Activated CD4-positive, alpha-beta T cell treated with anti-CD3 and anti-CD28 coated beads for 36 hours (primary cell): ENCODE data around the gene NUPR1. TPM values are rescaled to one million over a fixed set of nuclear protein-coding genes. Genes with fewer than 3 reads are reported as not detected.
"Not testable (repeated sequence)": the region's sequence is repeated elsewhere in the genome, so short reads cannot be mapped to it uniquely, and the experiment has no call there.

Experiments
- ATAC-seq: fragments of 200-7000 bp; cut with Tn5 transposase; one replicate; pipeline ENCODE4 v1.10.0; 2021; ENCODE audit warnings: mild to moderate bottlenecking, moderate library complexity
- CTCF ChIA-PET: fragments of 350-600 bp; sonication (Branson Sonifier 250); formaldehyde crosslinking; loops from one replicate; lab custom pipeline; 2021; ENCODE audit warnings: antibody characterized with exemption; lab: Charles Lee
- POLR2A ChIA-PET: fragments of 350-600 bp; sonication (Branson Sonifier 250); formaldehyde crosslinking; loops from one replicate; lab custom pipeline; 2021; ENCODE audit warnings: antibody characterized with exemption, inconsistent platforms; lab: Charles Lee
- DNase-seq: peaks from one replicate; pipeline ENCODE4 v3.0.0-alpha.2; 2020
- H3K27ac Mint-ChIP-seq: one replicate; pipeline ENCODE4 v1.8.0; 2021; ENCODE audit warnings: mixed read lengths
- H3K27me3 Mint-ChIP-seq: one replicate; pipeline ENCODE4 v1.8.0; 2021; ENCODE audit warnings: mixed read lengths
- H3K36me3 Mint-ChIP-seq: one replicate; pipeline ENCODE4 v1.8.0; 2021; ENCODE audit warnings: low read depth, mixed read lengths
- H3K4me1 Mint-ChIP-seq: one replicate; pipeline ENCODE4 v1.8.0; 2021; ENCODE audit warnings: mixed read lengths
- H3K4me3 Mint-ChIP-seq: one replicate; pipeline ENCODE4 v1.8.0; 2021; ENCODE audit warnings: mild to moderate bottlenecking, moderate library complexity, mixed read lengths
- H3K9me3 Mint-ChIP-seq: one replicate; pipeline ENCODE4 v1.8.0; 2021; ENCODE audit warnings: low read depth, mixed read lengths
- intact Hi-C, 2 experiments: fragments of 100-400 bp; cut with DNase I in 1 of 2; cut with micrococcal nuclease in 1 of 2; formaldehyde crosslinking; loops; one replicate each; pipeline versions ENCODE4 v1.14.2 to v1.15.1; 2022 to 2024; cut with DNase I, micrococcal nuclease
- total RNA-seq, 2 experiments: library from RNA; stranded (reverse); gene quantifications; one replicate each; pipeline ENCODE4 v1.2.3, GENCODE V29; 2021

Gene NUPR1
- total RNA-seq, 2 experiments from 2014 or later = not detected

- DNase-seq (peak; percentile 21), ATAC-seq (no peak)
- H3K27ac Mint-ChIP-seq = peak overlapping the region; percentile 97
- H3K9me3 Mint-ChIP-seq = no peaks in the 10 kb centered on the region
- intact Hi-C loops = loop anchor here in 1 of 2 experiments (2.0 kb wide), 1 partner anchor 59 kb away; no protein-coding TSS in a partner anchor
- peaks cover 49% of the 10 kb centered on the region for H3K4me1 Mint-ChIP-seq
- H3K36me3 Mint-ChIP-seq = peaks cover 5% of the 10 kb centered on the region
- H3K27me3 Mint-ChIP-seq = no peaks in the 10 kb centered on the region
- H3K4me3 Mint-ChIP-seq = peak overlapping the region; percentile 94
- ChIA-PET CTCF (interaction anchor here (1.1 kb wide), 1 partner anchor 10 kb away, joined by 4 read pairs; no protein-coding TSS in a partner anchor), POLR2A (no interaction called here)
Measured at GRCh38 chr16:28495795-28496749, 42.7 kb downstream of the NUPR1 start.

- ATAC-seq (no peak), DNase-seq (peak; percentile 21)
- Mint-ChIP-seq H3K27me3 (no peaks in the 10 kb centered on the region), H3K27ac (peak overlapping the region; percentile 97), H3K4me1 (peaks cover 50% of the 10 kb centered on the region), H3K4me3 (peak overlapping the region; percentile 94), H3K9me3 (no peaks in the 10 kb centered on the region), H3K36me3 (peaks cover 5% of the 10 kb centered on the region)
- POLR2A ChIA-PET = interaction anchor here (0.6 kb wide), 2 partner anchors 8 to 204 kb away, joined by 3 to 4 read pairs; no protein-coding TSS in a partner anchor
- CTCF ChIA-PET = no interaction called here
- intact Hi-C loops = loop anchor here in 1 of 2 experiments (2.0 kb wide), 1 partner anchor 60 kb away; no protein-coding TSS in a partner anchor
Measured at GRCh38 chr16:28495098-28495793, 43.5 kb downstream of the NUPR1 start.

GRCh38 chr16:28494121-28494851, 44.5 kb downstream of the NUPR1 start, which contains the start of gene APOBR:
TSS of gene APOBR (plus strand) at chr16:28494643. CDS start at chr16:28494682, 39 bp downstream.
- CTCF ChIA-PET = interaction anchor here (0.7 kb wide), 1 partner anchor 200 kb away, joined by 3 read pairs; no protein-coding TSS in a partner anchor
- H3K27me3 Mint-ChIP-seq = no peaks in the 10 kb centered on the region
- intact Hi-C loops = loop anchor here (1.0 to 5.0 kb wide), 7 partner anchors 61 to 1978 kb away; partner anchors contain the start of genes ITGAL (in 1 of the 2), KATNIP (in 1 of the 2) and KDM8 (in 1 of the 2)
- peak; percentile 93 for DNase-seq
- POLR2A ChIA-PET = interaction anchor here (0.6 to 1.1 kb wide), 6 partner anchors 9 to 1172 kb away, joined by 3 to 5 read pairs (median 4); no protein-coding TSS in a partner anchor
- H3K4me3 Mint-ChIP-seq = peak within 1 kb of the TSS; percentile 94
- no peaks in the 10 kb centered on the region for H3K9me3 Mint-ChIP-seq
- H3K4me1 Mint-ChIP-seq = peaks cover 48% of the 10 kb centered on the region
- peak; percentile 81 for ATAC-seq
- H3K27ac Mint-ChIP-seq = peak within 1 kb of the TSS; percentile 97
- peaks cover 7% of the 10 kb centered on the region for H3K36me3 Mint-ChIP-seq

GRCh38 chr16:28492511-28492910, 46.3 kb downstream of the NUPR1 start:
- ATAC-seq (no peak), DNase-seq (peak; percentile 32)
- Mint-ChIP-seq H3K9me3 (no peaks in the 10 kb centered on the region), H3K4me3 (peak overlapping the region; percentile 94), H3K27me3 (no peaks in the 10 kb centered on the region), H3K27ac (peak overlapping the region; percentile 100), H3K4me1 (peaks cover 58% of the 10 kb centered on the region), H3K36me3 (peaks cover 16% of the 10 kb centered on the region)
- intact Hi-C loops = loop anchor here in 1 of 2 experiments (1.0 to 5.0 kb wide), 11 partner anchors 62 to 1980 kb away; partner anchors contain the start of genes ATXN2L, ITGAL, KATNIP and KDM8
- ChIA-PET POLR2A (interaction anchor here (0.9 kb wide), 1 partner anchor 201 kb away, joined by 3 read pairs; no protein-coding TSS in a partner anchor), CTCF (interaction anchor here (0.7 kb wide), 1 partner anchor 11 kb away, joined by 3 read pairs; no protein-coding TSS in a partner anchor)

GRCh38 chr16:28491970-28492474, 46.8 kb downstream of the NUPR1 start, which contains the start of gene CLN3:
TSS of gene CLN3 (minus strand) at chr16:28492074. CDS start at chr16:28491759, 315 bp downstream.
- Mint-ChIP-seq H3K27me3 (no peaks in the 10 kb centered on the region), H3K27ac (peak within 1 kb of the TSS; percentile 100), H3K4me1 (peaks cover 60% of the 10 kb centered on the region), H3K36me3 (peaks cover 19% of the 10 kb centered on the region), H3K4me3 (peak within 1 kb of the TSS; percentile 94), H3K9me3 (no peaks in the 10 kb centered on the region)
- intact Hi-C loops = loop anchor here in 1 of 2 experiments (1.0 to 5.0 kb wide), 12 partner anchors 57 to 1980 kb away; partner anchors contain the start of genes ATXN2L, ITGAL, KATNIP and KDM8
- ATAC-seq (peak; percentile 64), DNase-seq (peak; percentile 94)
- ChIA-PET CTCF (interaction anchor here (0.6 to 0.7 kb wide), 2 partner anchors 11 to 1278 kb away, joined by 3 read pairs; no protein-coding TSS in a partner anchor), POLR2A (interaction anchor here (0.6 to 0.9 kb wide), 2 partner anchors 45 to 200 kb away, joined by 3 to 4 read pairs; no protein-coding TSS in a partner anchor)

GRCh38 chr16:28491230-28491969, 47.4 kb downstream of the NUPR1 start:
- Mint-ChIP-seq H3K9me3 (no peaks in the 10 kb centered on the region), H3K27me3 (no peaks in the 10 kb centered on the region), H3K4me1 (peaks cover 60% of the 10 kb centered on the region), H3K27ac (peak overlapping the region; percentile 100), H3K36me3 (peaks cover 21% of the 10 kb centered on the region), H3K4me3 (peak overlapping the region; percentile 94)
- peak; percentile 37 for DNase-seq
- ATAC-seq = no peak
- POLR2A ChIA-PET = interaction anchor here (0.6 to 0.9 kb wide), 2 partner anchors 45 to 200 kb away, joined by 3 to 4 read pairs; no protein-coding TSS in a partner anchor
- CTCF ChIA-PET = interaction anchor here (0.6 to 0.7 kb wide), 2 partner anchors 10 to 1279 kb away, joined by 3 read pairs; no protein-coding TSS in a partner anchor
- intact Hi-C loops = loop anchor here in 1 of 2 experiments (1.0 to 5.0 kb wide), 6 partner anchors 58 to 1981 kb away; partner anchors contain the start of genes ITGAL, KATNIP and KDM8

GRCh38 chr16:28486266-28486665, 52.5 kb downstream of the NUPR1 start:
- Mint-ChIP-seq H3K36me3 (peaks cover 26% of the 10 kb centered on the region), H3K27me3 (no peaks in the 10 kb centered on the region), H3K4me1 (peaks cover 23% of the 10 kb centered on the region), H3K27ac (no peak overlapping the region), H3K9me3 (no peaks in the 10 kb centered on the region), H3K4me3 (no peak overlapping the region)
- intact Hi-C loops = no loop called here
- POLR2A ChIA-PET = no interaction called here
- ATAC-seq = no peak
- DNase-seq = no peak
- CTCF ChIA-PET = no interaction called here

GRCh38 chr16:28483361-28483760, 55.4 kb downstream of the NUPR1 start:
- H3K27me3 Mint-ChIP-seq, POLR2A ChIA-PET, H3K27ac Mint-ChIP-seq, H3K4me1 Mint-ChIP-seq, DNase-seq, ATAC-seq, H3K9me3 Mint-ChIP-seq, H3K4me3 Mint-ChIP-seq, intact Hi-C loops: not testable (repeated sequence)
- CTCF ChIA-PET = interaction anchor here (0.5 to 1.2 kb wide), 2 partner anchors 11 to 289 kb away, joined by 3 read pairs; partner anchors contain the start of gene NPIPB7
- peaks cover 18% of the 10 kb centered on the region for H3K36me3 Mint-ChIP-seq
